Measurements from ENCODE around the gene PGC.
A peak's percentile ranks its signal among the peaks of the same experiment; 100 is the strongest.

The PGC gene

GRCh38 chr6:41707565-41708200 is 39.5 kb downstream of the PGC start:
- intact Hi-C loops (cut with DNase I; ENCODE audit: low total_unique reads) = loop anchor here (2.0 to 10.0 kb wide), 2 partner anchors 27 to 77 kb away; partner anchors contain the start of genes PRICKLE4, TFEB and TOMM6
- peak in 1 of 2 donors; percentile 29 for DNase-seq
- H3K4me1 ChIP-seq = peaks cover 0 to 67% (median 55%) of the 10 kb centered on the region in 4 donors
- no peak for TF ChIP-seq CTCF (IDR thresholded peaks at IDR 0.05)
- H3K27me3 ChIP-seq = no peaks in the 10 kb centered on the region
- no peak overlapping the region for H3K4me3 ChIP-seq
- peaks cover 0 to 3% (median 0%) of the 10 kb centered on the region in 3 donors for H3K36me3 ChIP-seq
- no peaks in the 10 kb centered on the region for H3K9me3 ChIP-seq
- H3K27ac ChIP-seq = peak overlapping the region; percentile 86 to 93

- Histone ChIP-seq H3K4me1 (peaks cover 0 to 60% (median 49%) of the 10 kb centered on the region in 4 donors), H3K4me3 (no peak overlapping the region), H3K27ac (peak overlapping the region; percentile 86 to 93), H3K27me3 (no peaks in the 10 kb centered on the region), H3K36me3 (peaks cover 0 to 5% (median 0%) of the 10 kb centered on the region in 3 donors), H3K9me3 (no peaks in the 10 kb centered on the region)
- intact Hi-C loops (cut with DNase I; ENCODE audit: low total_unique reads) = loop anchor here (2.0 to 10.0 kb wide), 2 partner anchors 28 to 78 kb away; partner anchors contain the start of genes PRICKLE4, TFEB and TOMM6
- no peak for TF ChIP-seq CTCF (IDR thresholded peaks at IDR 0.05)
- peak; percentile 81 to 82 for DNase-seq
Measured at GRCh38 chr6:41706876-41707564, 40.2 kb downstream of the PGC start.

GRCh38 chr6:41705996-41706835 is 41.0 kb downstream of the PGC start:
- DNase-seq = peak; percentile 87 to 95
- Histone ChIP-seq H3K4me1 (peaks cover 0 to 52% (median 40%) of the 10 kb centered on the region in 4 donors), H3K27me3 (no peaks in the 10 kb centered on the region), H3K27ac (peak overlapping the region; percentile 86 to 93), H3K36me3 (peaks cover 0 to 5% (median 0%) of the 10 kb centered on the region in 3 donors), H3K4me3 (peak overlapping the region; percentile 0), H3K9me3 (no peaks in the 10 kb centered on the region)
- intact Hi-C loops (cut with DNase I; ENCODE audit: low total_unique reads) = loop anchor here (2.0 to 10.0 kb wide), 2 partner anchors 29 to 79 kb away; partner anchors contain the start of genes PRICKLE4, TFEB and TOMM6
- TF ChIP-seq CTCF (IDR thresholded peaks at IDR 0.05) = peak; percentile 70 to 75

- TF ChIP-seq CTCF (IDR thresholded peaks at IDR 0.05) = no peak
- H3K4me1 ChIP-seq = peaks cover 0 to 45% (median 35%) of the 10 kb centered on the region in 4 donors
- H3K27me3 ChIP-seq = no peaks in the 10 kb centered on the region
- peak overlapping the region; percentile 86 to 93 for H3K27ac ChIP-seq
- peaks cover 0 to 5% (median 0%) of the 10 kb centered on the region in 3 donors for H3K36me3 ChIP-seq
- H3K9me3 ChIP-seq = no peaks in the 10 kb centered on the region
- peak overlapping the region; percentile 0 for H3K4me3 ChIP-seq
- DNase-seq = no peak
- intact Hi-C loops (cut with DNase I; ENCODE audit: low total_unique reads) = loop anchor here (10.0 kb wide), 1 partner anchor 79 kb away; the partner anchor contains the start of genes PRICKLE4 and TOMM6
Measured at GRCh38 chr6:41705311-41705995, 41.7 kb downstream of the PGC start.
